ENCODE results near the gene CALHM5.
A peak's percentile ranks its signal among the peaks of the same experiment; 100 is the strongest.

Gene CALHM5

DNA sequence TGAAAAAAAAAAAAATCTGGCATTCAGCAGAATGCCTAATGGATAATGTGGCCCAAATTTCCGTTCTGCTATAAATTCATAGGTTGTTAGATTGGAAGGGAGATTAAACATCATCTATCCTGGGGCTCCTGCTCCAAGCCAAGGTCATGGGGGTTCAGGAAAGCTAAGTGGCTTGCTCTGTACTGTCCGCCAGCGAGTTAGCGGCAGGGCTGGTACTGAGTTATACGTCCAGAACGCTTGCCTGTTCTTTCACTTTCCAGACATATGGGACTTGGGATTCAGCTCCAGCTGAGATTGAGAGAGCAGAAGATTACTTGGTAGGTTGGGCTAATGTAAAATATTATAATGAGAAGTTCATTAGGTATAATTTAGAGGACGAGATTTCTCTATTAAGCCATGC, 60.7 kb downstream of the CALHM5 start:
- no peaks in the 10 kb centered on the region for H3K9me2 ChIP-seq (replicated peaks; ENCODE audit: low read depth, low read length)
- H4K20me1 ChIP-seq (ENCODE audit: insufficient read depth, low read length, poor library complexity, severe bottlenecking), result peaks cover 19% of the 10 kb centered on the region
- peaks cover 60% of the 10 kb centered on the region for H3K79me2 ChIP-seq (ENCODE audit: insufficient read depth, low read length)
- H3K4me3 ChIP-seq (ENCODE audit: low read length, poor library complexity, severe bottlenecking), result peak overlapping the region; percentile 87
- peaks cover 54% of the 10 kb centered on the region for H3K4me1 ChIP-seq (ENCODE audit: insufficient read depth, low read length, poor library complexity, severe bottlenecking)
- TF ChIP-seq, protein P1, sequence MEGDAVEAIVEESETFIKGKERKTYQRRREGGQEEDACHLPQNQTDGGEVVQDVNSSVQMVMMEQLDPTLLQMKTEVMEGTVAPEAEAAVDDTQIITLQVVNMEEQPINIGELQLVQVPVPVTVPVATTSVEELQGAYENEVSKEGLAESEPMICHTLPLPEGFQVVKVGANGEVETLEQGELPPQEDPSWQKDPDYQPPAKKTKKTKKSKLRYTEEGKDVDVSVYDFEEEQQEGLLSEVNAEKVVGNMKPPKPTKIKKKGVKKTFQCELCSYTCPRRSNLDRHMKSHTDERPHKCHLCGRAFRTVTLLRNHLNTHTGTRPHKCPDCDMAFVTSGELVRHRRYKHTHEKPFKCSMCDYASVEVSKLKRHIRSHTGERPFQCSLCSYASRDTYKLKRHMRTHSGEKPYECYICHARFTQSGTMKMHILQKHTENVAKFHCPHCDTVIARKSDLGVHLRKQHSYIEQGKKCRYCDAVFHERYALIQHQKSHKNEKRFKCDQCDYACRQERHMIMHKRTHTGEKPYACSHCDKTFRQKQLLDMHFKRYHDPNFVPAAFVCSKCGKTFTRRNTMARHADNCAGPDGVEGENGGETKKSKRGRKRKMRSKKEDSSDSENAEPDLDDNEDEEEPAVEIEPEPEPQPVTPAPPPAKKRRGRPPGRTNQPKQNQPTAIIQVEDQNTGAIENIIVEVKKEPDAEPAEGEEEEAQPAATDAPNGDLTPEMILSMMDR (conservative IDR thresholded peaks at IDR 0.05; ENCODE audit: low read length), result no peak
- TF ChIP-seq EZH2phosphoT487 (IDR thresholded peaks at IDR 0.05; ENCODE audit: borderline replicate concordance), result no peak
- H2AFZ ChIP-seq (ENCODE audit: low read length), result peak overlapping the region; percentile 88; the same call in 1 of the 2 replicates
- H3K9ac ChIP-seq (ENCODE audit: low read depth, low read length, poor library complexity, severe bottlenecking), result peak overlapping the region; percentile 95
- H3F3A ChIP-seq (ENCODE audit: low read depth), result no peaks in the 10 kb centered on the region
- peak overlapping the region; percentile 96 for H3K4me2 ChIP-seq (ENCODE audit: low read depth, low read length, poor library complexity, severe bottlenecking)
- no peaks in the 10 kb centered on the region for H3K9me3 ChIP-seq (ENCODE audit: insufficient read depth, low read depth, low read length)
- H3K27me3 ChIP-seq (ENCODE audit: insufficient read depth, low read length, poor library complexity, severe bottlenecking), result no peaks in the 10 kb centered on the region
- no peaks in the 10 kb centered on the region for H3K36me3 ChIP-seq (ENCODE audit: insufficient read depth, low read length)
